ENCODE measurements around the gene PDE6A.

- no peak for TF ChIP-seq CTCF (conservative IDR thresholded peaks at IDR 0.05; ENCODE audit: low read length)
- TF ChIP-seq EZH2phosphoT487 (IDR thresholded peaks at IDR 0.05; ENCODE audit: borderline replicate concordance, low read depth, low read length), result no peak
Measured at GRCh38 chr5:149948993-149949392, 4.4 kb upstream of the PDE6A start.

Data from OCI-LY7 (cell line).